Measurements from ENCODE around the gene ELP2.
"Not testable (repeated sequence)": the region's sequence is repeated elsewhere in the genome, so short reads cannot be mapped to it uniquely, and the experiment has no call there.

The ELP2 gene

GRCh38 chr18:36129300-36130038 is at the start of gene ELP2, which contains the start of gene SLC39A6:
ELP2 (plus strand) TSS chr18:36129899; CDS start chr18:36129934, 35 bp downstream.
SLC39A6 (minus strand) TSS chr18:36129340; CDS start chr18:36127007, 2,333 bp downstream.
- peak; percentile 95 for DNase-seq (ENCODE audit: low read depth)

DNA sequence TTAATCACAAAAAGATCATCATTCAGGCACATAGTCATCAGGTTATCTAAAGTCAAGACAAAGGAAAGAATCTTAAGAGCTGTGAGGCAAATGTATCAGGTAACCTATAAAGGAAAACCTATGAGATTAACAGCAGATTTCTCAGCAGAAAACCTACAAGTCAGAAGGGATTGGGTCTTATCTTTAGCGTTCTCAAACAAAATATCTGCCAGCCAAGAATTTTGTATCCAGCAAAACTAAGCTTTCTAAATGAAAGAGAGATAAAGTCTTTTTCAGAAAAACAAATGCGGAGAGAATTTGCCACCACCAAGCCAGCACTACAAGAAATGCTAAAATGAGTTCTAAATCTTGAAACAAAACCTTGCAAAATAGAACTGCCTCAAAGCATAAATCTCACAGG is 48.6 kb upstream of the ELP2 start:
- not testable (repeated sequence) for DNase-seq (ENCODE audit: low read depth)

- no peak for DNase-seq (ENCODE audit: low read depth)
Measured at GRCh38 chr18:36083729-36084128, 46.0 kb upstream of the ELP2 start.

DNA sequence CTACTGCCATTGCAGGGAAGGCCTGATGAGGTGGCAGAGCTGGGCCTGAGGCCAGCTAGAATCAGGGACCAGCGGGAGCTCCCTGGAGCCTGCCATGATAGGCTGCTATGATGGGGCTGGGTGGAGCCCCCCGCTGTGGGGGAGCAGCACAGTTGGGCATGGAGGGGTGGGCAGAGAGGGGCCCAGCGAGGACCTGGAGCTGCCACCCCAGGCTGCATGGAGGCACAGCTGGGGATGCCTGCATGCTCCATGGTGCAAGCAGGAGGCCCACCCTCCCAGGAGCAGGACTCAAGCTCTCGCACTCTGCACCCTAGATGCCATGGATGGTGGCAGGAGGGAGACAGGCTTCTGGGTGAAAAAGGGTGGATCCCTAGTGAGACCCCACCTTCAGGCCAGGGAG is 44.5 kb upstream of the ELP2 start:
- no peak for DNase-seq (ENCODE audit: low read depth)

GRCh38 chr18:36086186-36086585 is 43.5 kb upstream of the ELP2 start:
- DNase-seq (ENCODE audit: low read depth) = no peak

- no peak for DNase-seq (ENCODE audit: low read depth)
Measured at GRCh38 chr18:36088256-36088655, 41.4 kb upstream of the ELP2 start.

- no peak for DNase-seq (ENCODE audit: low read depth)
Measured at GRCh38 chr18:36089001-36089400, 40.7 kb upstream of the ELP2 start.

- not testable (repeated sequence) for DNase-seq (ENCODE audit: low read depth)
Measured at GRCh38 chr18:36092116-36092515, 37.6 kb upstream of the ELP2 start.

DNA sequence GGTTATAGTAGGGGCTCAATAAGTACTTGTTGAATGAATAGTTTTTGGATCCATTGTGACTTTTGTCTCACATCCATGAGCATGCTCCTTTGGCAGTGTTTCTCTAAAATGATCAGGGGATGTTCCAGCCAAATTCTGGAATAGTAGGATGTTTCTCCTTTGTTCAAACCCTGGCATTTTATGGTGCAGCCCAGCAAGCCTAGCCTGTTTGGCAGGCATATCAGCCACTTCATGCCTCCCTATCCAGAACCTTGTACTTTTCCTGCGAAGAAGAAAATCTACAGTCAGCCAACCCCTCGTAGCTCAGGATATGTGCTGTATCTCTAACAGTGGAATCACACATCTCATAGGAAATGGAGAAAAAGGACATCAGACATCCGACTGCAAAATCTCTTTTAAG is 35.3 kb upstream of the ELP2 start:
- no peak for DNase-seq (ENCODE audit: low read depth)

DNA sequence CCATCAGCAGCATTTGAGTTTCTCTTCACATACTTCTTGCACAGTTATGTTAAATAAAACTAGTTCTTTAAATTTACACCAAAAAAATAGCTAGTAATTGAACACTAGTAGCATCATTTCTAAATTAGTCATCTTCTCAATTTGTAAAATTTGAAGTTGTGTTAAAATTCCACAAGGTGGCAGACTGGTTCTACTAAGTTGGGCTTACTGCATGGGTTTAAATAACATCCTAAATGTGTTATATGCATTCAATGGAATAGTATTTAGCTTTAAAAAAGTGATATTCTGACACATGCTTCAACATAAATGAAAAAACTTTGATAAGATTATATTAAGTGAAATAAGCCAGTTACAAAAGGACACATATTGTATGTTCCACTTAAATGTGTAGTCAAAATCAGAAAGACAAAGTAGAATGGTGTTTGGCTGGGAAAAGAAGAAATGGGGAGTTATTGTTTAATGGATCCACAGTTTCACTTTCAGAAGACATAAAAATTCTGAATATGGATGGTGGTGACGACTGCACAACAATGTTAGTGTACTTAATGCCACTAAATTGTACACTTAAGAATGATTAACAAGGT is 33.7 kb upstream of the ELP2 start:
- no peak for DNase-seq (ENCODE audit: low read depth)

- DNase-seq (ENCODE audit: low read depth) = no peak
Measured at GRCh38 chr18:36096955-36097354, 32.7 kb upstream of the ELP2 start.

DNA sequence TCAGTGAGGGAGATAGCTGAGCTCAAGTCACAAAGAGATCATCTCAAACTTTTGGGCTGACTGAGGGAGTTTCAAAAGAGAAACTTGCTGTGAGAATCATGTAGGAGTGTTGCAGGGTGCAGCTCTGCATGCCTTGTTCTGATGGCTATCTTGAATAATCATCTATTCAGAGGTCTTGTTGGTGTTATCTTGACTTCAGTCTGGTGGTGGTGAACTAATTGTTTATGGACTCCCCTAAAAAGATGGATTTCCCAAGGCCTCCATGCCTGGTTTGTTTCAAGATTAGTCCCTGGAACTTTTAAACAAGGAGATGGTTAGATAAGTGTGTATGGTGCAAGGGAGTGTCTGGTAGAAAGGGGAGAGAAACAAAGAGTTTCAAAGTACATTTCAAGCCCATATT is 30.4 kb upstream of the ELP2 start:
- no peak for DNase-seq (ENCODE audit: low read depth)

DNA sequence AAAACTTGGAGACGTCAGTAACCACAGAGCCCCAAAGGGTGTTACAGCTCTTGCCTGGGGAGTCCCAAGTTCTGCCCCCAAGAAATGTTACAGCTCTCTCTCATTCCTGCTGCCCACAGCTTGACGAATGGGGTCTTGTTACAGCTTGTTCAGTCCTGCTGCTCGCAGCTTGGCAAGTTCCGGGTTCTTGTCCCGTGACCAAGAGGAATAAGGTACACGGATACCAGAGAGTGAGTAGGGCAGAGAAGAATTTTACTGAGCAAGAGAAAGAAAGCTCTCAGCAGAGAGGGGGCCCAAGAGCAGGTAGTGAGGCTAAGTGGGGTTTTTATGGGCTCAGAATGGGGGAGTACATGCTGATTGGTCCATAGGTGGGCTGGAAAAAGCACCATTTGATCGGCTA is 27.8 kb upstream of the ELP2 start:
- no peak for DNase-seq (ENCODE audit: low read depth)

DNA sequence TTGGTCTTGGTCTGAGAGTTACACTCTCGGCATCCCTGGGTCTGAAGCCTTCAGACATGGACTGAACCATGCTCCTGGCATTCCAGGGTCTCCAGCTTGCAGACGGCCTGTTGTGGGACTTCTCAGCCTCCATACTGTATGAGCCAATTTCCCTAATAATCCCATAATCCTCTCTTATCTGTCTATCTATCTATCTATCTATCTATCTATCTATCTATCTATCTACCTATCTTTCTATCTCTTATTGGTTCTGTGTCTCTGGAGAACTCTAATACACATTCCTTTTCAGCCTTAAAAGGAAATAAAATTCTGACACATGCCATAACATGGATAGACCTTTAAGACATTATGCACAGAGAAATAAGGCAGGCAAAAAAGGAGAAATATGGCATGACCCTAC is 24.9 kb upstream of the ELP2 start:
- no peak for DNase-seq (ENCODE audit: low read depth)

GRCh38 chr18:36107477-36107876 is 22.2 kb upstream of the ELP2 start:
- no peak for DNase-seq (ENCODE audit: low read depth)

GRCh38 chr18:36108196-36108595 is 21.5 kb upstream of the ELP2 start:
- DNase-seq (ENCODE audit: low read depth) = no peak

DNA sequence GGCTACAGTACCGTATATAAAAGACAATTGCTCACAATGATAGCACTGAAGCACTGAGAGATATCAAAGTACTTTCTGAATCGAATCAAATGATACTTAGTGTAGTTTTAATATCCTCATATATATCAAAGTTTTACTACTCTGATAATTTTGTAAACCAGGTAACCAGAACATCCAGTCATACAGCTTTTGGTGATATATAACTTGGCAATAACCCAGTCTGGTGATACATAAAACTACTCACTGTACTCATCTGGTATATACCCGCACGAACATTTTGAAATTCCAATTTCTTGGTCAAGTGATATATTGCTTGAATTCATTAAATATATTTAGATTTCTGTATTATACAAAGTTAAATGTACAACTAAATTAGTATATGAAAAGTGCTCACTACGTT is 21.1 kb upstream of the ELP2 start:
- no peak for DNase-seq (ENCODE audit: low read depth)

DNA sequence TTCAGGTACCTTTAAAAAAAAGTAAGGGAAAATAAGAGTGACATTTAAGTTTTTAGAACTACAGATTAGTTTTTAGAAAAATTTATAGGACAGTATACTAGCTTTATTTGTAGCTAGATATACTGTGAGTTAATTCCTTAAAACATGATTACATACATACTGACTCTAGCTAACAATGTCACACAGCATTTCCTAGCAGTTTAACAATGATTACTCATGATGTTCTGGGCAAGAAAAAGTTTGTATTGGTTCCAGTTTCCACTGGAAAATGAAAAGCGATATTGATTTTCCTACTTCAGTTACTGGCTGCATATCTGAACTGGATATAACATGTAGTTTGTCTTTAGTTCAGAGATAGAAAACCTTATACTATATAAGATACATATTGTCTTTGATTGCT is 20.0 kb upstream of the ELP2 start:
- no peak for DNase-seq (ENCODE audit: low read depth)

- no peak for DNase-seq (ENCODE audit: low read depth)
Measured at GRCh38 chr18:36112302-36112701, 17.4 kb upstream of the ELP2 start.

DNA sequence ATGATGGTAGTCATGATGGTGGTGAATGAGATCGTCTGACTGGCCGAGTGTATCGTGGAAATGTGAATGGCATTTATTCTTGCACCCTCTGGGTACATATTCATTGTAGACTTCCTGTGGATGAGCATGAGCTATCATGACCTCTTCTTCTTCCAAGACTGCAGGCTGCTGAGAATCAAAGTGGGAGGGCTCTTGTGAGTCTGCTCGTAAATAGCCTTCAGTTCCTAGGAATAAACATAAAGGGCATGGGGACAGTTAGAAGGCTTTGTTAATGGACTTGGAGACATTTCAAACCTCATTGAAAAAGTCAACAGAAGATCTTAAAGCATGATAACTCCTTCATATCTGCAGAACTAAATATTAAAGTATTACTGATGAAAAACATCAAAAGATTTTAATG is 15.4 kb upstream of the ELP2 start:
- no peak for DNase-seq (ENCODE audit: low read depth)

DNA sequence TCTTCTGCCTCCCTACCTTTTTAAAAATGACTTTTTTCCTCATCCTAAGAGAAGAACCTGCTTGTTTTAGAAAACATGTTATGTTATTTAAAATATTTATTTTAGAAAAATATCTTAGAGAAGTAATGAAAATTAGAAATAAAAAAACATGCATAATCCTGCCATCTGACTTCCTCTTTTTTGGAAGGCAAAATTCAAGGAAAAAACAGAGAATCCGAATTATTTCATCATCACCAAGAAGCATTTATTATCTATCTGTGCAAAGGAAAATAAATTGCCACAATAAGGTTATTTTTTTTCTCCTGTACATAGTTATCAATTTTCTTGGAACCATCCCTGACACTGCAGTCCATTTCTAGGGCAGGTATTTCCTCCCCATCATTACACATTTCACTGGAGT is 15.0 kb upstream of the ELP2 start:
- no peak for DNase-seq (ENCODE audit: low read depth)

DNA sequence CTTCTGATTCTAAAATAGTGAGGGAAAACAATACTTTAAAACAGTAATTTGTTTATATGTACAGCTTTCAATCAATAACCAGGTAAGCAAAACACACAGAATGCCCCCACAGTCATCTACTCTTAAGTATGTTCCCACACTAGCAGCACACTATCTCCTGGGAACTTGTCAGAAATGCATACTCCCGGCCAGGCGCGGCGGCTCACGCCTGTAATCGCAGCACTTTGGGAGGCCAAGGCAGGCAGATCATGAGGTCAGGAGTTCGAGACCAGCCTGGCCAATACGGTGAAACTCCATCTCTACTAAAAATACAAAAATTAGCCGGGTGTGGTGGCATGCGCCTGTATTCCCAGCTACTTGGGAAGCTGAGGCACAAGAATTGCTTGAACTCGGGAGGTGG is 12.9 kb upstream of the ELP2 start:
- DNase-seq (ENCODE audit: low read depth) = not testable (repeated sequence)

GRCh38 chr18:36120297-36120696 is 9.4 kb upstream of the ELP2 start:
- DNase-seq (ENCODE audit: low read depth) = no peak

DNA sequence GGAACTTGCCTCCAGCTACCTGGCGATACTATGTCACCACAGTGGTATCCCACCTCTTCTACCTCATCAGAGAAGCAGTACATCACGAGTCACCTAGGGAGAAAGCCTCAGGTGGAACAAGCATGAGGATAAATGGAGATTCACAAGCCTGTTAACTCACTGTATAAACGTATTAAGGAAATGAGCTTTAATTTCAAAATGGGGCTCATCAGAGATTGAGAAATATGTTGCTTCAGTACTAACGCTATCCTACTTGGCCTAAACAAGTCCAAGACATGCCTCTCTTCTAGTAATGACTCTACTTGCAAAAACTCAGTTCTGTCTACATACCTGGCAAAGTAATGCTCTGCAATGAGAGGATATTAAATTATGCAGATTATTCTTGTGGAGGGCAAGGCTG is 4.9 kb upstream of the ELP2 start:
- no peak for DNase-seq (ENCODE audit: low read depth)
